Measurements from ENCODE around the gene PUM1. TPM values are rescaled to one million over a fixed set of nuclear protein-coding genes. Genes with fewer than 3 reads are reported as not detected.
A peak's percentile ranks its signal among the peaks of the same experiment; 100 is the strongest.

PUM1 gene
- total RNA-seq, 1 donor from 2014 or later, result 137 TPM

DNA sequence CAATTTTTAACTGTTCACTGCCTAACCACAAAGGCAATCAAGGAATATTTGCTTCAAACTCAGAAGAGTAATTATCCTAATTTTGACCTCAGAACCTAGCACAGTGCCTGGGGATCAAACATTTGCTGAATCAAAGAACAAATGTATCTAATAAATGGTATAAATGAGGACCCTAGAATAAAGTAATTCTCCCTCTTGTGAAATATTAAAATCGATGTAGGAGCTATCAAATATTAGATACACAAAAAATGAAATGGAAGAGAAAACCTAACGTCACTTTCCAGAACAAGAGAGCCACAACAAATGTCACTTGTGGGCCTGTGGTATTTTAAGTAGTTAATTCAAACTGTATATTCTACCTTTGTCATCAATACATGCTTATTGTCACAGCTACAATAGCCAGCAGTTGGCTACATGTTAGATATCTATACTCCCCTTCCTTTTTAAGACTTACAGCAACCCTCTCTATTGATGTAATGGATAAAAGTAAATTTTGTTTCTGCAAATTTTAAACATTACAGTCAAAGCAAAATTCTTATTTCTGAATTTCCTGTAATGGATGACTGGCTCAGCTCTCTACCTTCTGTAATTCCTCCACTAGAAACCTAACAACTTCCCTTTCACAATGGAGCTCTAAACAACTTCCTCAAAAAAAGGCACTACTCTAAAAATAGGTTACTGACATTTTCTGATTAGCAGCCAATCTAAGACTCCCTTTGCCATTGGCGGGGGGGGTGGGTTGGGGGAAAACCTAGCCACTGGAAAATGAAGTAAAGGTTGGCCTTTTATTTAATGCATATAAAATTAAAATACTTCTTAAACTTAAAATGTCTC, 37.6 kb downstream of the PUM1 start:
- TF ChIP-seq, protein P1, sequence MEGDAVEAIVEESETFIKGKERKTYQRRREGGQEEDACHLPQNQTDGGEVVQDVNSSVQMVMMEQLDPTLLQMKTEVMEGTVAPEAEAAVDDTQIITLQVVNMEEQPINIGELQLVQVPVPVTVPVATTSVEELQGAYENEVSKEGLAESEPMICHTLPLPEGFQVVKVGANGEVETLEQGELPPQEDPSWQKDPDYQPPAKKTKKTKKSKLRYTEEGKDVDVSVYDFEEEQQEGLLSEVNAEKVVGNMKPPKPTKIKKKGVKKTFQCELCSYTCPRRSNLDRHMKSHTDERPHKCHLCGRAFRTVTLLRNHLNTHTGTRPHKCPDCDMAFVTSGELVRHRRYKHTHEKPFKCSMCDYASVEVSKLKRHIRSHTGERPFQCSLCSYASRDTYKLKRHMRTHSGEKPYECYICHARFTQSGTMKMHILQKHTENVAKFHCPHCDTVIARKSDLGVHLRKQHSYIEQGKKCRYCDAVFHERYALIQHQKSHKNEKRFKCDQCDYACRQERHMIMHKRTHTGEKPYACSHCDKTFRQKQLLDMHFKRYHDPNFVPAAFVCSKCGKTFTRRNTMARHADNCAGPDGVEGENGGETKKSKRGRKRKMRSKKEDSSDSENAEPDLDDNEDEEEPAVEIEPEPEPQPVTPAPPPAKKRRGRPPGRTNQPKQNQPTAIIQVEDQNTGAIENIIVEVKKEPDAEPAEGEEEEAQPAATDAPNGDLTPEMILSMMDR (IDR thresholded peaks at IDR 0.05), result no peak
- Mint-ChIP-seq H3K4me1 (peaks cover 74% of the 10 kb centered on the region), H3K9me3 (no peaks in the 10 kb centered on the region), H3K27me3 (no peaks in the 10 kb centered on the region), H3K4me3 (peak overlapping the region; percentile 45), H3K36me3 (ENCODE audit: low read depth) (peaks cover 44% of the 10 kb centered on the region), H3K27ac (peak overlapping the region; percentile 13)
- peak; percentile 70 for ATAC-seq (ENCODE audit: low read depth)
- ChIA-PET CTCF (no interaction called here), POLR2A (interaction anchor here (0.6 to 0.8 kb wide), 3 partner anchors 28 to 916 kb away, joined by 5 to 13 read pairs (median 8); no protein-coding TSS in a partner anchor)
- no peak for DNase-seq
- intact Hi-C loops (cut with micrococcal nuclease), result loop anchor here (2.0 to 5.0 kb wide), 2 partner anchors 15 to 39 kb away; partner anchors contain the start of gene PUM1

DNA sequence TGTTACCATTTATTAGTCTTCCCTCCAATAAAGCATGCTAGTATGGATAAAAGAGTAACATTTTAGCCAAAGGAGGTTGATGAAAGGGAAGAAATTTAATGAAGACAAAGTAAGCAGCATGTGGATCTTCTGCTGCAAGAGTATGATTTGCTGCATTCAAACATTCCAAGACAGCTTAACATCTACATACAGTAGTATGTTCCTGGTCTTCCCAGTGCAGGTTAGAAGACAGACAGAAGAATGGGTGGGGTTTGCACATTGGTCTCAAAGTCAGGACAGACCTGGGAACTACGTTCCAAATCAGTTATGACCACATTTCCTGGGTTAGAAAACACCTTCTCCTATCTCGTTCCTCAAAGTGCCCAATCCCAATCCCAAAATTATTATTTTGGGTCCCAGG, 43.3 kb downstream of the PUM1 start:
- intact Hi-C loops (cut with micrococcal nuclease), result no loop called here
- Mint-ChIP-seq H3K9me3 (no peaks in the 10 kb centered on the region), H3K4me1 (peaks cover 56% of the 10 kb centered on the region), H3K27ac (no peak overlapping the region), H3K27me3 (no peaks in the 10 kb centered on the region), H3K4me3 (no peak overlapping the region), H3K36me3 (ENCODE audit: low read depth) (peaks cover 53% of the 10 kb centered on the region)
- no peak for ATAC-seq (ENCODE audit: low read depth)
- TF ChIP-seq, protein P1 (IDR thresholded peaks at IDR 0.05), result no peak
- POLR2A ChIA-PET, result no interaction called here
- CTCF ChIA-PET, result interaction anchor here (0.6 to 1.6 kb wide), 2 partner anchors 221 to 951 kb away, joined by 3 read pairs; no protein-coding TSS in a partner anchor
- DNase-seq, result no peak

DNA sequence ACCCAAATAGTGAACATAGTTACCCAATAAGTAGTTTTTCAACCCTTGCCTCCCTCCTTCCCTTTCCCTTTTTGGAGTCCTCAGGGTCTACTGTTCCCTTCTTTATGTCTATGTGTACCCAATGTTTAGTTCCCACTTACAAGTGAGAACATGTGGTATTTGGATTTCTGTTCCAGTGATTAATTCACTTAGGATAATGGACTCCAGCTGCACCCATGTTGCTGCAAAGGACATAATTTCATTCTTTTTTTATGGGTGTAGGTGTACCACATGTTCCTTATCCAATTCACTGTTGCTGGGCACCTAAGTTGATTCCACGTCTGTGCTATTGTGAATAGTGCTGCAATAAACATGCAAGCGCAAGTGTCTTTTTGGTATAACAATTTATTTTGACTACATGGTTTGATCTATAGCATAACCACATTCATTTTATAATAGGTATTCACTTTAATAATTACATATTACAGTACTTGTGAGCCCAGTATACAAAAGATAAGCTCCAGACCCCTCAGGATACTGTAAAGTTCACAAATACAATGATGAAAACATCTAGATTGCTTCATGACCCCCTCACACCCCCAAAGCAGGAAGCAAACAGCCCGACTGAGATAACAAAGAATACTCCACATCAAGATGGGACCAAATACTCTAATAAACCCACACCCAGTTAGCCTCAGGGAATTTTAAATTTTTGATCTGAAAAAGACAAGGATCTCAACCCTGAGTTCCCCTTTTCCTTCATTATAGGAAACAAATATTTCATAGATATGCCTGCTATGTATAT, 45.3 kb downstream of the PUM1 start:
- DNase-seq, result no peak
- Mint-ChIP-seq H3K9me3 (no peaks in the 10 kb centered on the region), H3K4me1 (peaks cover 51% of the 10 kb centered on the region), H3K27ac (peak overlapping the region; percentile 37), H3K4me3 (no peak overlapping the region), H3K27me3 (no peaks in the 10 kb centered on the region), H3K36me3 (ENCODE audit: low read depth) (peaks cover 47% of the 10 kb centered on the region)
- POLR2A ChIA-PET, result no interaction called here
- no peak for ATAC-seq (ENCODE audit: low read depth)
- CTCF ChIA-PET, result no interaction called here
- TF ChIP-seq, protein P1 (IDR thresholded peaks at IDR 0.05), result no peak
- intact Hi-C loops (cut with micrococcal nuclease), result no loop called here

DNA sequence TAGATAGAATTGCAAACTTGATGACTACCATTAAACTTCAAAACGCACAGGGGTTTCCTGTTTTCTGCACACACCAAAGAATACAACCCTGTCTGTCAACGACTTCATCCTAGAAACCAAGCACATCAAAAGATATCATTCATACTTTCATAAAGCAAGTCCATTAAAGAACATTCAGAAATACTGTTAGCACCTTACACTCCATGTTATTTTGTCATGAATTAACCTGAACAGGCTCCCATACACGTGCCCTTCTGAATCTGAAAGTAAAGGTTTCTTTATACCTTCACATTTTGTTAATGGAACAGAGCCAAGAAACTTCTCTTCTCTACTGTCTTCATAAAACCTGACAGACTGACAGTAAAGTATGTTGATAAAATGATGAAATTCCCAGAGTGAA, 46.1 kb downstream of the PUM1 start:
- no peak for DNase-seq
- H3K27me3 Mint-ChIP-seq, result no peaks in the 10 kb centered on the region
- H3K4me1 Mint-ChIP-seq, result peaks cover 47% of the 10 kb centered on the region
- ATAC-seq (ENCODE audit: low read depth), result no peak
- H3K9me3 Mint-ChIP-seq, result no peaks in the 10 kb centered on the region
- no peak overlapping the region for H3K4me3 Mint-ChIP-seq
- TF ChIP-seq, protein P1 (IDR thresholded peaks at IDR 0.05), result no peak
- intact Hi-C loops (cut with micrococcal nuclease), result no loop called here
- H3K36me3 Mint-ChIP-seq (ENCODE audit: low read depth), result peaks cover 44% of the 10 kb centered on the region
- H3K27ac Mint-ChIP-seq, result no peak overlapping the region
- CTCF ChIA-PET, result no interaction called here
- POLR2A ChIA-PET, result no interaction called here

DNA sequence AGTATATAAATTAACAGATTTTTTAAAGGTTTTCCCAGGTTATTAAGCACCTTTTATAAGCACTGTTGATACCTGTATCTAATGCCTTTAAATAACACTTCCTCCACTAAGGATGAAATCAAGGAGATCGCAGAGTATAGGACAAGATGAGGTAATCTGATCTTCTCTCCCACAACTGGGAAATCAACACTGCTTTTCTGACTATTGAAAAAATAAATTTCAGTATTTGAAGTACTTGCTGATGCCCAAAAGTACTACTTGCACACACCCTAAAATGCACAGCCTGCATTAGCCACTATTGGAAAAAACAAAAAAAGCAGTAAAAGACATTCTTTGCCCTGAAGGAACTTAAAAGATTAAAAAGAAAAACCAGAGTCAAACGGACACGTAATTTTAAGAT, 48.6 kb downstream of the PUM1 start:
- no peaks in the 10 kb centered on the region for H3K9me3 Mint-ChIP-seq
- H3K27ac Mint-ChIP-seq, result no peak overlapping the region
- intact Hi-C loops (cut with micrococcal nuclease), result no loop called here
- ChIA-PET CTCF (no interaction called here), POLR2A (no interaction called here)
- TF ChIP-seq, protein P1 (IDR thresholded peaks at IDR 0.05), result no peak
- H3K4me1 Mint-ChIP-seq, result peaks cover 55% of the 10 kb centered on the region
- no peak overlapping the region for H3K4me3 Mint-ChIP-seq
- DNase-seq (no peak), ATAC-seq (ENCODE audit: low read depth) (no peak)
- H3K36me3 Mint-ChIP-seq (ENCODE audit: low read depth), result peaks cover 37% of the 10 kb centered on the region
- no peaks in the 10 kb centered on the region for H3K27me3 Mint-ChIP-seq
